Cardiac septum (tissue), 1 donor: Measurements from ENCODE around the gene SPAG5. TPM values are rescaled to one million over a fixed set of nuclear protein-coding genes. Genes with fewer than 3 reads are reported as not detected.

Source experiments
- DNase-seq: peaks from one replicate; pipeline ENCODE4 v3.0.0-alpha.2; 2020; ENCODE audit warnings: low spot score
- intact Hi-C: fragments of 100-400 bp; cut with DNase I; formaldehyde crosslinking; loops from one replicate; pipeline ENCODE4 v1.14.0; 2022
- long read RNA-seq: library from polyadenylated mRNA; unstranded; transcript quantifications from one replicate; pipeline ENCODE4 v2.0.0, GENCODE V29; 2021
- total RNA-seq: library from RNA; stranded (reverse); fragmentation: NEBNext Ultra II Directional; extraction: Animal tissue kit (Norgen Biotek cat#: 25700); gene quantifications from one replicate; pipeline ENCODE4 v1.2.1, GENCODE V29; 2021
- donor health status: DM: no; HTN: no; CAD: no.

The SPAG5 gene, protein sequence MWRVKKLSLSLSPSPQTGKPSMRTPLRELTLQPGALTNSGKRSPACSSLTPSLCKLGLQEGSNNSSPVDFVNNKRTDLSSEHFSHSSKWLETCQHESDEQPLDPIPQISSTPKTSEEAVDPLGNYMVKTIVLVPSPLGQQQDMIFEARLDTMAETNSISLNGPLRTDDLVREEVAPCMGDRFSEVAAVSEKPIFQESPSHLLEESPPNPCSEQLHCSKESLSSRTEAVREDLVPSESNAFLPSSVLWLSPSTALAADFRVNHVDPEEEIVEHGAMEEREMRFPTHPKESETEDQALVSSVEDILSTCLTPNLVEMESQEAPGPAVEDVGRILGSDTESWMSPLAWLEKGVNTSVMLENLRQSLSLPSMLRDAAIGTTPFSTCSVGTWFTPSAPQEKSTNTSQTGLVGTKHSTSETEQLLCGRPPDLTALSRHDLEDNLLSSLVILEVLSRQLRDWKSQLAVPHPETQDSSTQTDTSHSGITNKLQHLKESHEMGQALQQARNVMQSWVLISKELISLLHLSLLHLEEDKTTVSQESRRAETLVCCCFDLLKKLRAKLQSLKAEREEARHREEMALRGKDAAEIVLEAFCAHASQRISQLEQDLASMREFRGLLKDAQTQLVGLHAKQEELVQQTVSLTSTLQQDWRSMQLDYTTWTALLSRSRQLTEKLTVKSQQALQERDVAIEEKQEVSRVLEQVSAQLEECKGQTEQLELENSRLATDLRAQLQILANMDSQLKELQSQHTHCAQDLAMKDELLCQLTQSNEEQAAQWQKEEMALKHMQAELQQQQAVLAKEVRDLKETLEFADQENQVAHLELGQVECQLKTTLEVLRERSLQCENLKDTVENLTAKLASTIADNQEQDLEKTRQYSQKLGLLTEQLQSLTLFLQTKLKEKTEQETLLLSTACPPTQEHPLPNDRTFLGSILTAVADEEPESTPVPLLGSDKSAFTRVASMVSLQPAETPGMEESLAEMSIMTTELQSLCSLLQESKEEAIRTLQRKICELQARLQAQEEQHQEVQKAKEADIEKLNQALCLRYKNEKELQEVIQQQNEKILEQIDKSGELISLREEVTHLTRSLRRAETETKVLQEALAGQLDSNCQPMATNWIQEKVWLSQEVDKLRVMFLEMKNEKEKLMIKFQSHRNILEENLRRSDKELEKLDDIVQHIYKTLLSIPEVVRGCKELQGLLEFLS
- total RNA-seq: 0.78 TPM
- long read RNA-seq: 0 reads

GRCh38 chr17:28598799-28599310 lies at the start of gene SPAG5:
TSS of gene SPAG5 (minus strand) at chr17:28599025. CDS start at chr17:28598946, 79 bp downstream.
- peak; percentile 97 for DNase-seq
- intact Hi-C loops: no loop called here

DNA sequence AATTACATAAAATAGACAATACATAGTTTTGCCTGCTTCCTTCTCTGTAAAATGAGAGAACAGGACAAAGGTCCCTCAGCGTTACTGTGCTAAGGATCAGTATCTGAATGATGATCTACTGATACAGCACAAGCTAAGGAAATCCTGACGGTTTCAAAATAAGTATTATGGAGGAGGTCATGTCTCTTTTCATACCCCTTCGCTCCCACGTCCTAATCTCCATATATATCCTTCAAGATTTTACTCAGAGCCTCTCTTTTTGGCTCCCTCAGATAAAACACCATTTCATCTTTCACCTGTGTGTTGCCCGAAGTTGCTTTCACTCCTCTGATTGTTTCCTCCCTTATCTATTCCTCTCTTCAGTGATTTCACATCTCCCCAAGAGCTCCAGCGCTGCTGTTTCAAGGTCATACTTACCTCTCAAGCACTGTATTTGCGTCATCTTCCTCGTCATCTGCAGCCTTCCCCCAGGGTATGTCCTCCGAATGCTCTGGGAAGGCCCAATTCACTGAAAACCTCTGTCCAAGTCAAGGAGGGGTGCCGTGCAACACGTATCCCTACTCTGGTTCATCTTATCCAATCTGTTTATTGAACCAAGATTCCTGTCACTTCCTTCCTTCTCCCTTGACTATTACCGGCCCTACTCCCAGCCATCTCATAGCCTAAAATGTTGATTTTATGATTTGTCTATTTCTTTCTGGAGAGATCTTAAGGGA lies 47.4 kb upstream of the SPAG5 start:
- no peak for DNase-seq
- intact Hi-C loops: no loop called here

DNA sequence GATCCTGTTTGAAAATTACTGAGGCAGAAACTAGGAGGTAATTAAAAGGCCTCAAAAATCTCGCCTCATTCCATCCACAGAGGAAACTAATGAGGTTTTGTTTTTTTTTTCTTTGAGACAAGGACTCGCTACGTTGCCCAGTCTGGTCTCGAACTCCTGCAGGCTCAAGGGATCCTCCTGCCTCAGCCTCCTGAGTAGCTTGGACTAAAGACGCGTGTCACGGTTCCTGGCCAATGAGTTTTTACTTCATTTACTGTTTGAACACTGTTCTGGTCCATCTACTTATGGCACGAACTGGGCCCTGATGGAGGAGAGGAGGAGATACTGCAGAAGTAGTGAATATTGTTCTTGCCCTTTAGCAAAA lies 46.7 kb upstream of the SPAG5 start:
- intact Hi-C loops: no loop called here
- DNase-seq: no peak

- intact Hi-C loops: no loop called here
These were observed 46.2 kb upstream of the SPAG5 start, which contains the start of gene BLTP2 for GRCh38 chr17:28644787-28645575. TSS of gene BLTP2 (minus strand) at chr17:28645158. CDS start at chr17:28645056, 102 bp downstream.

DNA sequence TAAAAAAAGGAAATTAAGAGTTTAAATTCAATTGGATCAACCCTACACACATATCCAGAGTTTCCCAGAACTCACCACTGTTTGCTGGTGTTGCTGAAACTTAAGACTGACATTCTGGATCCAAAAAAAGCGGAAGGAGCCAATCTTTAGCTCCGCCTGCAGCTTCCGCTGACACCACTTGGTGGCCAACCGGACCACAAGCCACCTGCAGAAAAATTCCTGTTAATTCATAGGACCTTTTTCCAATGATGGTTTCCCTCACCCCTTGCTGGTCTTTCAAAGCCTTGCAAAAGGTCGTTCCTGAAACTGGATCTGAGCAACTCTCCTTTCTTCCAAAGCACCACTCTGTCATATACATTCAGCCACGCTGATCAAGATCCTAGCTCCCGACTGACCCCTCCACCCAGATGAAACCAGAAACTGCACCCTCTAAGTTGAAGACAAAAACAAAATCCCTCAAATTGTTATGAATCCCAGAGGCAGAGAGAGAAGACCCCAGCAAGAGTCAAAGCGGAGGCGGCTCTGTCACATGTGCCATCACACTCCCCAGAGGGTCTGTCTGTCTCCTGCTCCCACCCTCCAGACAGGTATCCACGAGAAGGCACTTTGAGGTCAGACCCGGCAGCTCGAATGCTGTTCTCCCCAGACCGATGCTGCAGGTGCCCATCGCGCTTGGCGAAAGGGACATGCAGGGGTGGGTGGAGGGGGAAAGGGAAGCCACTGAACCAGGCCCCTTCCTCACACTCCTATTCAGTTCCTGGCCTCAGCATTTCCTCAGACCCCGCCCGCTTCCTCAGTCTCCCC lies 45.4 kb upstream of the SPAG5 start:
- peak; percentile 79 for DNase-seq
- intact Hi-C loops: no loop called here

More at GRCh38 chr17:28644787-28645575, 46.2 kb upstream of the SPAG5 start, which contains the start of gene BLTP2:
- peak; percentile 99 for DNase-seq

- no peak for DNase-seq
- intact Hi-C loops: no loop called here
These were observed 42.8 kb upstream of the SPAG5 start for GRCh38 chr17:28641579-28641978.

DNA sequence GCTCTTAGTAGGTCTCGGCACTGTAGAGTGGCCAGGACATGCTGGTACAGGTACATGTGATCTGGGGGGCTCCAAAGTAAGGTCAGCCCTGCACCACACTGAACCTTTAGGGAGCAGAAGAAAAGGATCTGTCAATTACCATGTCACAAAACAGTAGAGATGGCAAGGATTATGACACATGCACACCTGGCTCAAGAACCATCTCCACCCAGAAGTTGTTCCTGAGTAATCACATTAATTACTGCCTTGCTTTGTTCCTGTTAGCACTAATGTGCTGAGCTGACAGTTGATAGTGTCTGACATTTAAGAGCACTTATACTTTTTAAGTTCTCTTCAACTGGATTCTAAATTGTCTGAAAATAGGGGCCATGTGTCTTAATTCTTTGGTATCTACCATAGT lies 36.7 kb upstream of the SPAG5 start:
- intact Hi-C loops: no loop called here

GRCh38 chr17:28634206-28634865 lies 35.5 kb upstream of the SPAG5 start:
- intact Hi-C loops: no loop called here
- DNase-seq: no peak

More for the DNA sequence above, 36.7 kb upstream of the SPAG5 start:
- DNase-seq: no peak

DNA sequence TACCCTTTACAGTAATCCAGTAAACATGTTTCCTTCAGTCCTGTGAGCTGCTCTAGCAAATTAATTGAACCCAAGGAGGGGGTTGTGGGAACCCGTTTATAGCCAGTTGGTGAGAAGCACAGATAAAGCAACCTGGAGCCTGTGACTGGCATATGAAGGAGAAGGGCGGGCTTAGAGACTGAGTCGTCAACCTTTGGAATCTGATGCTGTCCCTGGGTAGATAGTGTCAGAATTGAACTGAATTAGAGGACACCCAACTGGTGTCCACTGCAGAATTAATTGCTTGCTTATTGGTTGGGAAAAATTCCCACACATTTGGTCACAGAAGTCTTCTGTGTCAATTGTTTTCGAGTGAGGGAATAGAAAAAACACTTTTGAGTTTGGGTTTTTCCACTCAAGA lies 28.0 kb upstream of the SPAG5 start:
- intact Hi-C loops: no loop called here
- no peak for DNase-seq

- intact Hi-C loops: no loop called here
- no peak for DNase-seq
These were observed 25.3 kb upstream of the SPAG5 start for GRCh38 chr17:28624148-28624547.

GRCh38 chr17:28623696-28624095 lies 24.9 kb upstream of the SPAG5 start:
- intact Hi-C loops: no loop called here
- DNase-seq: no peak

- intact Hi-C loops: no loop called here
- no peak for DNase-seq
These were observed 23.4 kb upstream of the SPAG5 start for GRCh38 chr17:28622186-28622585.

- intact Hi-C loops: no loop called here
- DNase-seq: no peak
These were observed 21.2 kb upstream of the SPAG5 start for GRCh38 chr17:28620010-28620409.

DNA sequence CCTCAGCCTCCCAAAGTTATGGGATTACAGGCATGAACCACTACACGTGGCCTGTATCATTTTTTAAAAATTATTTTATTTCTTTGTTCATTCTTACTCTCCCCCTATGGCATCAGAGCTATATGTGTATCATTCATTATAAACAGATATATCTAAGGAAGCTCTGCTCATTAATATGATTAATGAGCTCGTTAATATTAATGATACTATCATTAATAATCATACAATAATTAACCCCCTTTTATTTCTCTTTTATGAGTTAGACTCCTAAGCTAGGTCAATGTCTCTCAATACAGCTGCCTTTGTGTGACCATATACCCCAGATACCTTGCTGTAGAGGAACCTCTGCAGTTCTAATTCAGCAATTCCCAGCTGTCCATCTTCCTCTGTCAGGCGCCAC lies 19.6 kb upstream of the SPAG5 start:
- intact Hi-C loops: no loop called here

GRCh38 chr17:28616281-28616680 lies 17.5 kb upstream of the SPAG5 start:
- intact Hi-C loops: no loop called here
- DNase-seq: no peak

More for the DNA sequence above, 19.6 kb upstream of the SPAG5 start:
- no peak for DNase-seq

DNA sequence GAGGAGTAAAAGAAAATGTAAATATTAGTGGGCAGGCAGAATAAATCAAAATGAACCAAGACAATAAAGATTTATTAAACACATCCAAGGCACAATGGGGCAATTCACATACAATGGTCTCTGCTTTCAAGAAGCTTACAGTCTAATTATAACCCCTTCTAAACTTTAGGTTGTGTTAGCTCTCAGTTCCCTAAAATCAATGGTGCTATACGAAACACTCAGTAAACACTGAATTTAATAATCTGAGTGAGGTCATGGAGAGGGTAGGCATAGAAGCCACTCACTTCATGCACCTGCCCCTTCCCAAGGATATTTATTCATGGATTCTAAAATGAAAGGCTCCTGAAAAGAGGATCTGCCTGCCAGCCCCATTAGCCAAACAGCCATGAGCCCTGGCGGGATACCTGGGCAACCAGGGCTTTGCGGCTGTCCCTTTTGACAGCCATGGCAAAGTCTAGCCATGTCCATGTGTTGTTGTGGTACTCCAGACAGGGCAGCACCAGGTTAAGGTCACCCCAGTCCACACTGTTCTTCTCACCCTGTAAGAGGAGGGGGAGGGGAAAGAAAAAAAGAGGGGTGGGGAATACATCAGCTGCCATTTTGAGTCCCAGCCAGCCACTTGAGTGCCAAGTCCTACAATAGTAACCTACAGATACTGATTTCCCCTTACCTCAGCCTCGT lies 16.6 kb upstream of the SPAG5 start:
- DNase-seq: no peak
- intact Hi-C loops: no loop called here
